ENCODE measurements around the gene E2F2.

E2F2 gene, protein sequence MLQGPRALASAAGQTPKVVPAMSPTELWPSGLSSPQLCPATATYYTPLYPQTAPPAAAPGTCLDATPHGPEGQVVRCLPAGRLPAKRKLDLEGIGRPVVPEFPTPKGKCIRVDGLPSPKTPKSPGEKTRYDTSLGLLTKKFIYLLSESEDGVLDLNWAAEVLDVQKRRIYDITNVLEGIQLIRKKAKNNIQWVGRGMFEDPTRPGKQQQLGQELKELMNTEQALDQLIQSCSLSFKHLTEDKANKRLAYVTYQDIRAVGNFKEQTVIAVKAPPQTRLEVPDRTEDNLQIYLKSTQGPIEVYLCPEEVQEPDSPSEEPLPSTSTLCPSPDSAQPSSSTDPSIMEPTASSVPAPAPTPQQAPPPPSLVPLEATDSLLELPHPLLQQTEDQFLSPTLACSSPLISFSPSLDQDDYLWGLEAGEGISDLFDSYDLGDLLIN

DNA sequence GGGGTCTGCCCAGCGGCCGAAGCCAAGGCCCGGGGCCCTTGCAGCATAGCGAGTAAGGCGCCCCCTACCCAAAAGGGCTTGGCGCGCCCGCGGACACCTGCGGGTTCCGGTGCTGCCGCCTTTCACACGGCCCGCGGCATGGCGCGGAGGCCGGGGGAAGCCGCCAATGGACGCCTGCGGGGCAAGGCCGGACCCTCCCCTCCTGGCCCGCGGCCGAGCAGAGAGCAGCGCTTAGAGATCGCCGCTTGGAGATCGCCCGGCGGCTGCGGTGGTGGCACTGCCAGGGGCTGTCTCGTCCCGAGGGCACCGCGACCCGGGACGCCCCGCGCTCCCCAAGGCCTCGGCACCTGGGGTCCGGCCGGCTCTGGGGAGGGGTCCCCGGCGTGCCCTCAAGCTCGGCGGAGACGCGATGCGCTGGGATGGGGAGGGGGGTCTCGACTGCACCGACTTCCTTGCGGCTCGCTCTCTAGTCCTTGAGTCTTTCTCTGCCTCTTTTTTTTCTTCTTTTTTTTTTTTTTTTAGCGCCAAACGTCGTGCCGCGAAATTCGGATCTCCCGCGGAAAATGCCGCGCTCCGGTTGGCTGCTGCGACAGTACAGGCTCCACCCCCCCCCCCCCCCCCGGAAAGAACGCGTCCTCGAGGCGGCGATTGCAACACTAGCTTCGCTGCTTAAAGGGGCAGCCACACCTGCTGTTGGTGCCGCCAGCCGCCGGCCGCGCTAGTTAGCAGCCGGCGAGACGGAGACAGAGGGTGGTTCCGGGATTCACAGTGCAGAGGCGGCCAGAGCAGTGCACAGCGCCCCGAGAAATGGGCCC, at the start of gene E2F2:
TSS of gene E2F2 (minus strand) at position 487 of the 815 bp plus-strand sequence. CDS start at position 47, 440 bp downstream.
- DNase-seq (ENCODE audit: low read depth in 2 of 2): peak; percentile 62 to 64

DNA sequence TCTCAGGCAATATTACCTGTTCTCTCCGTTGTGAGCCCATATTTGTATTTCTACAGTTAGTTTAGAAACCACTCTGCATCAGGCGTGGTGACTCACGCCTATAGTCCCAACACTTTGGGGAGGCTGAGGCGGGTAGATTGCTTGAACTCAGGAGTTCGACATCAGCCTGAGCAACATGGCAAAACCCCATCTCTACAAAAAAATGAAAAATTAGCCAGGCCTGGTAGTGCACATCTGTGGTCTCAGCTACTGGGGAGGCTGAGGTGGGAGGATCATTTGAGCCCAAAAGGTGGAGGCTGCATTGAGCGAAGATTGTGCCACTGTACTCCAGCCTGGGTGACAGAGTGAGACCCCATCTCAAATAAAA, 47.9 kb upstream of the E2F2 start:
- DNase-seq (ENCODE audit: low read depth in 2 of 2): no peak

- DNase-seq (ENCODE audit: low read depth in 2 of 2): no peak
Measured at GRCh38 chr1:23578311-23578996, 47.4 kb upstream of the E2F2 start.

DNA sequence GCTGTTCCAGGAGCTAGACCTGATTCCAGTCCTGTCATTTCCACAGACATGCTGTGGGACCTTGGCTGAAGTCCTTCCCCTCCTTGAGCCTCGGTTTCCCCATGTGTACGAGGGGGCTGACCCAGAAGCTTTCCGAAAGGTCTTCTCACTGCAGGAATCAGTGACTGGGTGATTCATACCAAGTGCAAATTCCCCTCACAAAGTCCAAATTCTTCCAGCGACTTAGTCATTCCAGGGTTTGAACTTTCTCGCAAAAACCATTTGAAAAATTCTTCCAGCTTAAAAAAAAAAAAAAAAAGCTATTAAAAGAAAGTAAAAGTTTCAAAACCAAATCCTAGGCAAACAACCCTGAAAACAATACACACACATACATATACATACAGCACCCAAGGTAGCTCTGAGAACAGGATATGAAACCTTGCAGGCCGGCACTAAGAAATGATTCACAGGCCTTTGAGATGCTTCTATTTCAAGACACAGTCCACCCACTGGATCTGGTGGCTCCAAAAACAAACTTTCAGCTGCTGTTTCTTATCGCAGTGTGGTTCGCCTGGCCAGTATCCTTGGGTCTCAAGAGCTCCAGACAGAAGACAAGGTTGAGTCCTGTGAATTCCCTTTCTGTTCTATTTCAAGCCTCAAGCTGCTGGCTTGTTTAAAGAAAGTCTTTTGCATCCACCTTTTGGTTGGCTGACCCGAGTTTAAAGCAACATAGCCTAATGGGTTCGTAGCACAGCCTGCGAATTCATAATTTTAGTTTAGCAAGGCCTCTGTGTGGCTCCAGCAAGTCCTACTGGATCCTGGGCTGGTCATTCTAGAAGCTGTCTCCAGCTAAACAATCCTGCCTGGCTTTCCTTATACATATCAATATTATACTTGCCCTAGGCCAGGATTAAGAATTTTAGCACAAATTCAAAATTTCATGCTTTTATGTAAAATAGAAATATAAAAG, 46.3 kb upstream of the E2F2 start:
- DNase-seq (ENCODE audit: low read depth in 2 of 2): no peak

- no peak for DNase-seq (ENCODE audit: low read depth in 2 of 2)
Measured at GRCh38 chr1:23576338-23577055, 45.5 kb upstream of the E2F2 start.

DNA sequence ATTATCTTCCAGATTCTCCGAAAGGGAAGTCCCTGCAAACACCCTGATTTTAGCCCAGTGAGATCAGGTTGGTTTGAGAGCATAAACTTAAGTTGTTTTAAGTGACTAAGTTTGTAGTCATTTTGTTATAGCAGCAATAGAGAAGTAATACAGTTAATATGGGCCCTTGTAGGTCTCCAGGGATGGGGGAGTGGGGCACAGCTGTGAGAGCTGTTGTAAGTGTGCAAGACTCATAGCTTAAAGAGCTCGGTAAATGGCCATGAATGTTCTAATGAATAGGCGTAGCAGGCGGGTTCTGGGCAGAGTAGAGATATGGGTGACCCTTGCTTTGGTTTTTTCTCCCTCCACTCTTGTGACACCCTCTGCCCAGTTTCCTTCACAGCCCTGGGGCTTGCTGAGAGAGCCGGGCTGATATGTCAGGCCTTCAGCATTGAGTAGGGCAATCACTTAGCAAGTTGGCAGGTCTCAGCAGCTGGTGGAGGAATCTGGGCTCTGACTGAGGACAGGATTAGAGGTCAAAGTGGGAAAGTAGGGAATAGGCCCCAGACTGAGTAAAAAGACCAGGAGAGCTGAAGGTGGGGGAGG, 44.3 kb upstream of the E2F2 start:
- DNase-seq (ENCODE audit: low read depth in 2 of 2): no peak

DNA sequence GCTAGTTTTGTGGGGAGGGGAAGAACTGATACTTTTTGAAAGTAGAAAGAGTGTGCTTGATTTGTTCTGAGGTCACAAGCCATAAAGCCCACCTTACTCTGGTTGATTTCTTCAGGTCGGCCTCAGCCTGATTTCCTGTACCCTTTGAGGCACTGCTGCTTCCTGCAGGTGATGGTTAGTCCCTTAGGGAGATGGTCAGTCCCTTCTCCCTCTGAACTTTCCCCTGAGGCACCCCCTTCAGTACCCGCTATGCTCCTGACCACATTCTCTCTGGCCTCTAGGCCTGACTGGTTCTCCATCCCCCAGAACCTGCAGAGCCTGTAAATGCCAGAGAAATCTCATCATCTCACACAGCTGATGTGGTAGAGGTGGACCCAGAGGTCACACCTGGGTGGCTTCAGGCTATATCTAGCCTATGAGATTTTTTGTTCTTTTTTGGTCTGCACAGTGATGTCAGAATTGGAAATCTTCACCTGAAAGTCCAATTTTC, 43.3 kb upstream of the E2F2 start:
- DNase-seq (ENCODE audit: low read depth in 2 of 2): no peak

- DNase-seq (ENCODE audit: low read depth in 2 of 2): no peak
Measured at GRCh38 chr1:23573574-23574182, 42.6 kb upstream of the E2F2 start.

DNA sequence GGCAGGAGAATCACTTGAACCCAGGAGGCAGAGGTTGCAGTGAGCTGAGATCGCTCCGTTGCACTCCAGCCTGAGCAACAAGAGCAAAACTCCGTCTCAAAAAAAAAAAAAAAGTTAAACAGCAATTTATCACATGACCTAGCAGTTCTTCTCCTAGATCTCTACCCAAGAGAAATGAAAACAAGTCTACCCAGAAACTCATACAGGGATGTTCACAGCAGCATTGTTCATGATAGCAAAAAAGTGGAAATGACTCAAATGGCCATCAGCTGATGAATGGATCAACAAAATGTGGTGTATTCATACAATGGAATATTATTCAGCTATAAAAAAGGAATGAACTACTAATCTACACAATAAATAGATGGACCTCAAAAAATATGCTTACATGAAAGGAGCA, 40.4 kb upstream of the E2F2 start:
- DNase-seq (ENCODE audit: low read depth in 2 of 2): no peak

DNA sequence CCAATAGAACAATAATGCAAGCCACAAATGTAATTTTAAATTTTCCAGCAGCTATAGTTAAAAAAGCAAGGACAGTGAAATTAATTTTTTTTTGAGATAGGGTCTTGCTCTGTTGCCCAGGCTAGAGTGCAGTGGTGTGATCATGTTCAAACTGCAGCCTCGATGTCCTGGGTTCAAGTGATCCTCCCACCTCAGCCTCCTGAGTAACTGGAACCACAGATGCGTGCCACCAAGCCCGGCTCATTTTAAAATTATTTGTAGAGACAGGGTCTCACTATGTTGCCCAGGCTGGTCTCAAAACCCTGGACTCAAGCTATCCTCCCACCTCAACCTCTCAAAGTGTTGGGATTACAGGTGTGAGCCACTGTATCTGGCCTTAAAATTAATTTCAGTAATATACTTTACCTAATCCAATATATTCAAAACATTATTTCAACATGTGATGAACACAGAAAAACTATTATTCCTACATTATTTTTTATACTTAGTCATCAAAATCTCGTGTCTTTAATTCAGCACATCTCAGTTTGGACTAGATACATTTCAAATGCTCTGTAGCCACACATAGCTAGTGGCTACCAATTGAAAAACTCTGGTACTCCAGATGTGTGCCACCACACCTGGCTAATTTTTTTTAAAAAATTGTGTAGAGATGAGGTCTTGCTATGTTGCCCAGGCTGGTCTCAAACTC, 39.1 kb upstream of the E2F2 start:
- no peak for DNase-seq (ENCODE audit: low read depth in 2 of 2)

- DNase-seq (ENCODE audit: low read depth in 2 of 2): no peak
Measured at GRCh38 chr1:23568608-23569383, 37.8 kb upstream of the E2F2 start.

DNA sequence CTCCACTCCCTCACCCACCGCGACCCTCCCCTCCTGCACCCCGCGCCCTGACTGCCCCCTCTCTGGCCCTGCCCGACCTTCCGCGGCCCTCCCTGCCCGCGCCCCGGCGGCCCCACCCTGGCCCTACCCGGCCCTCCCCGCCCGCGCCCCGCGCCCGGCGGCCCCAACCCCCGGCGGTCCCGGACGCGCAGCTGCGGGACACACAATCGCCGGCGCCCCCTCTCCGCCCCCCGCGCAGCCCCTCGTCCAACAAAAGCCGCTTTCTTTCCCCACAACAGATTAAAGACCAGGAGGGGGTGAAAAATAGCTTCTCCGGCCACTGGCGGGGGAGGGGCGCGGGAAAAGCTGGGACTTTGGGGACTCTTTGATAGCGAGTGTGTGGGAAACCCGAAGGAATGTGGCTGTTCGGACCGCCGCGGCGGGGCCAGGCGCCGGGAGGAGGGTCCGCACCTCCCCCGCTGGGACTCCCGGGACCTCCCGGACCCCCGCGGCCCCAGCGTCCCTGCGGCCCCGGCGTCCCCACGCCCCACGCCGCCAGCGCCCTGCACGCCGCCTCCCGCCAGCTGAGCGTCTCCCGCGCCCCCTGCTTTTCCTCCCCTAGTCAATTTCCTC, 37.1 kb upstream of the E2F2 start:
- DNase-seq (ENCODE audit: low read depth in 2 of 2): no peak

GRCh38 chr1:23567629-23567995, 36.6 kb upstream of the E2F2 start:
- no peak for DNase-seq (ENCODE audit: low read depth in 2 of 2)

DNA sequence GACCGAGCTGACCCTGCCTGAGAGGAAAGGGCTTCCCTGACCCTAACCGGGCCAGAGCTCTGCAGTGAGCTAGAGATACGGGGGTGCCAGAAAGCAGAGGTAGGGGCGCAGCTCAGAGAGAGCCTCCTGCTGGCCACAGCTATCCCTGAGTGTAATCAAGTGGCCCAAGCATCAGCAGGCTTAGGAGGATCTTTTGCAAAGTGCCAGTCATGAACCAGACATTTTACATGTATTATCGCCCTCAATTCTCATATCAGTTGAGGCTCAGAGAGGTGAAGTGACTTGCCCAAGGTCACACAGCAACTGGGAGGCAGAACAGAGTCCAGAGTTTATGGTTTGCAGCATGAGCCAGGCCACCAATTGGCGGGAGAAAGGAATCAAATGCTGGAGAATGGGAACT, 35.3 kb upstream of the E2F2 start:
- DNase-seq (ENCODE audit: low read depth in 2 of 2): no peak

- no peak for DNase-seq (ENCODE audit: low read depth in 2 of 2)
Measured at GRCh38 chr1:23565776-23566175, 34.7 kb upstream of the E2F2 start.

GRCh38 chr1:23564529-23565122, 33.6 kb upstream of the E2F2 start:
- no peak for DNase-seq (ENCODE audit: low read depth in 2 of 2)

GRCh38 chr1:23563755-23564374, 32.8 kb upstream of the E2F2 start:
- DNase-seq (ENCODE audit: low read depth in 2 of 2): no peak
